ENCODE measurements around the gene PRDM5.

GRCh38 chr4:120808475-120809141 is 113.9 kb downstream of the PRDM5 start:
- TF ChIP-seq ZFX (IDR thresholded peaks at IDR 0.05; ENCODE audit: borderline replicate concordance) (no peak), CTCF (IDR thresholded peaks at IDR 0.05) (no peak)

Data from 22Rv1 (cell line).